K562 (cell line): ENCODE results near the gene NFATC3. TPM values are rescaled to one million over a fixed set of nuclear protein-coding genes. Genes with fewer than 3 reads are reported as not detected.

Experiments
- BMI1 ChIP-seq: fragments of 150-350 bp; IDR thresholded peaks from 2 replicates; pipeline ENCODE4 v1.6.1; 2014; ENCODE audit warnings: low read length
- CBX3 ChIP-seq, 2 experiments: IDR thresholded peaks; 1 replicate in 1 of 2; 2 replicates in 1 of 2; pipeline ENCODE4 v1.6.1; 2012; ENCODE audit warnings: inconsistent platforms in 2 of 2, low read length in 2 of 2, borderline replicate concordance in 1 of 2, control low read depth in 1 of 2
- CSDE1 ChIP-seq, 2 experiments: fragments of 450-650 bp; IDR thresholded peaks; 2 replicates each; pipeline ENCODE4 v1.6.1; 2016; ENCODE audit warnings: mild to moderate bottlenecking in 1 of 2
- DEAF1 ChIP-seq: fragments of 450-650 bp; formaldehyde crosslinking; IDR thresholded peaks from 2 replicates; pipeline ENCODE4 v1.4.0; 2020; ENCODE audit warnings: mild to moderate bottlenecking, moderate library complexity
- ELF4 ChIP-seq: fragments of 450-650 bp; formaldehyde crosslinking; IDR thresholded peaks from 2 replicates; pipeline ENCODE4 v1.4.0; 2022; ENCODE audit warnings: missing genetic modification characterization
- HMGXB4 ChIP-seq: sonication (generic); formaldehyde crosslinking; IDR thresholded peaks from 2 replicates; pipeline ENCODE4 v1.8.1; 2023; ENCODE audit warnings: mild to moderate bottlenecking, missing genetic modification reagents
- HNRNPK ChIP-seq: fragments of 200-400 bp; formaldehyde crosslinking; IDR thresholded peaks from one replicate; pipeline ENCODE4 v1.6.1; 2018; ENCODE audit warnings: mild to moderate bottlenecking, low read depth, low read length; ENCODE audit not compliant: poor library complexity, severe bottlenecking
- KDM4B ChIP-seq, 2 experiments: fragments of 450-650 bp in 1 of 2; sonication (generic) in 1 of 2; IDR thresholded peaks; 2 replicates each; pipeline ENCODE4 v1.6.1; 2016 to 2017; ENCODE audit warnings: borderline replicate concordance in 2 of 2, antibody characterized with exemption in 1 of 2, low read depth in 1 of 2, mild to moderate bottlenecking in 1 of 2
- MAFF ChIP-seq: IDR thresholded peaks from 2 replicates; pipeline ENCODE4 v1.6.1; 2012; ENCODE audit warnings: low read length, improper control_type of control experiment
- MCM2 ChIP-seq: fragments of 450-650 bp; IDR thresholded peaks from 2 replicates; pipeline ENCODE4 v1.6.1; 2017; ENCODE audit warnings: low read depth, mild to moderate bottlenecking
- MIER1 ChIP-seq: fragments of 450-650 bp; IDR thresholded peaks from 2 replicates; pipeline ENCODE4 v1.6.1; 2016; ENCODE audit warnings: antibody characterized with exemption, mild to moderate bottlenecking, low read depth
- NFE2 ChIP-seq: IDR thresholded peaks from 2 replicates; pipeline ENCODE4 v1.6.1; 2014; ENCODE audit warnings: antibody characterized with exemption, low read depth
- NR1H2 ChIP-seq: sonication (generic); formaldehyde crosslinking; IDR thresholded peaks from 2 replicates; pipeline ENCODE4 v1.4.0; 2020; ENCODE audit warnings: mild to moderate bottlenecking, missing genetic modification reagents
- POLR3A ChIP-seq: IDR thresholded peaks from 2 replicates; pipeline ENCODE4 v1.6.1; 2011; ENCODE audit warnings: borderline replicate concordance, mild to moderate bottlenecking, moderate library complexity; ENCODE audit not compliant: insufficient read length, insufficient read depth; ENCODE audit errors: extremely low read depth
- RERE ChIP-seq: sonication (generic); formaldehyde crosslinking; IDR thresholded peaks from 2 replicates; pipeline ENCODE4 v1.8.0; 2023; ENCODE audit warnings: missing genetic modification reagents, mild to moderate bottlenecking, borderline replicate concordance
- RHOXF2B ChIP-seq: fragments of 250-450 bp; sonication (Bioruptor Pico); conservative IDR thresholded peaks from 2 replicates; pipeline ENCODE4 v1.5.1; 2021
- ZKSCAN3 ChIP-seq: fragments of 250-450 bp; sonication (Bioruptor Pico); IDR thresholded peaks from 2 replicates; pipeline ENCODE4 v1.4.0; 2020
- ZNF134 ChIP-seq: fragments of 250-450 bp; sonication (Bioruptor Pico); conservative IDR thresholded peaks from 2 replicates; pipeline ENCODE4 v1.4.0; 2020
- ZNF24 ChIP-seq: fragments of 450-650 bp; IDR thresholded peaks from 2 replicates; pipeline ENCODE4 v1.6.1; 2016
- polyA plus RNA-seq, 8 experiments: library from polyadenylated mRNA; depleted of rRNA in 4 of 8; stranded (reverse) in 5 of 8; unstranded in 3 of 8; fragments of >200 nt; fragmentation: Nextera tagmentation in 2 of 8; fragmentation: Illumina TruSeq in 1 of 8; extraction: Ambion mirVana in 2 of 8; extraction: Trizol in 1 of 8; gene quantifications; 2 replicates each; pipeline versions ENCODE4 v1.2.1 to v1.2.3, GENCODE V29; 2011 to 2014; ENCODE audit warnings: inconsistent platforms in 1 of 8, missing spikeins in 1 of 8
- total RNA-seq, 7 experiments: library from RNA; depleted of rRNA in 6 of 7; stranded (reverse); fragments of >200 nt in 6 of 7; fragmentation: Illumina TruSeq in 2 of 7; extraction: Trizol in 2 of 7; gene quantifications; 2 replicates each; pipeline versions ENCODE4 v1.2.1 to v1.2.3, GENCODE V29; 2011 to 2021; ENCODE audit warnings: low replicate concordance in 1 of 7

Gene NFATC3
- total and polyA plus RNA-seq, 9 of the 15 experiments (the other 6 are each of a cell fraction or from before 2014, with no cell fraction given) = 15.7 to 98.4 (median 59.4) TPM

GRCh38 chr16:68084504-68085258 is 489 bp upstream of the NFATC3 start (continued):
- TF ChIP-seq DEAF1 (CRISPR knock-in tag) (no peak), POLR3A (no peak), KDM4B (IDR thresholded peaks at IDR 0.05; ENCODE audit: borderline replicate concordance in 2 of 2, low read depth in 1 of 2) (no peak), MCM2 (no peak), NR1H2 (CRISPR knock-in tag) (no peak), CBX3 (IDR thresholded peaks at IDR 0.05; ENCODE audit: borderline replicate concordance in 1 of 2, low read length in 2 of 2) (peak in 1 of 2 experiments; percentile 94; a peak in 2 of 3 replicates), MAFF (no peak), HNRNPK (no peak), RERE (no peak), MIER1 (no peak), RHOXF2B (CRISPR knock-in tag) (no peak), NFE2 (no peak), ZKSCAN3 (no peak), ZNF134 (CRISPR knock-in tag) (no peak), BMI1 (no peak), HMGXB4 (CRISPR knock-in tag) (no peak), ZNF24 (no peak; the same call in none of the 2 replicates), ELF4 (CRISPR knock-in tag) (peak; percentile 69), CSDE1 (IDR thresholded peaks at IDR 0.05) (no peak)
